ENCODE results near the gene SLC9B2. TPM values are rescaled to one million over a fixed set of nuclear protein-coding genes. Genes with fewer than 3 reads are reported as not detected.

SLC9B2 gene
- total and polyA plus RNA-seq, 7 donors: 2.7 to 8.6 (median 4.2) TPM

GRCh38 chr4:103100691-103101090 lies 24.1 kb upstream of the SLC9B2 start:
- WGBS, 3 donors: 56 to 65% (median 56%) methylated on average over 5 of the region's 5 CpGs
- no peak for ATAC-seq
- Histone ChIP-seq H3K9me3 (no peaks in the 10 kb centered on the region), H3K4me3 (no peak overlapping the region), H3K27me3 (ENCODE audit: insufficient read depth in 3 of 3, low read length in 2 of 3) (no peaks in the 10 kb centered on the region), H3K27ac (no peak overlapping the region), H3K36me3 (ENCODE audit: insufficient read depth in 1 of 2, low read depth in 1 of 2) (peaks cover 0 to 3% of the 10 kb centered on the region in 2 donors), H3K4me1 (peaks cover 15% of the 10 kb centered on the region)
- TF ChIP-seq CTCF (IDR thresholded peaks at IDR 0.05): no peak
- DNase-seq: no peak
- intact Hi-C loops (cut with DNase I): loop anchor here (5.0 kb wide), 2 partner anchors 478 to 653 kb away; no protein-coding TSS in a partner anchor

- Histone ChIP-seq H3K27me3 (ENCODE audit: insufficient read depth in 3 of 3, low read length in 2 of 3) (no peaks in the 10 kb centered on the region), H3K4me1 (peaks cover 15% of the 10 kb centered on the region), H3K27ac (peak within 1 kb of the TSS; percentile 71), H3K36me3 (ENCODE audit: insufficient read depth in 1 of 2, low read depth in 1 of 2) (peaks cover 0 to 10% of the 10 kb centered on the region in 2 donors), H3K4me3 (peak within 1 kb of the TSS; percentile 75), H3K9me3 (no peaks in the 10 kb centered on the region)
- WGBS, 3 donors: 6 to 13% (median 9%) methylated on average over 11 of the region's 11 CpGs
- intact Hi-C loops (cut with DNase I): loop anchor here (5.0 to 10.0 kb wide), 7 partner anchors 53 to 668 kb away; partner anchors contain the start of genes CISD2 (in 1 of the 2) and NFKB1 (in 1 of the 2)
- ATAC-seq: peak; percentile 92 to 99 (median 96)
- peak in 1 of 2 donors; percentile 59 for DNase-seq
- TF ChIP-seq CTCF (IDR thresholded peaks at IDR 0.05): peak; percentile 84
Measured at GRCh38 chr4:103099691-103100392, 23.3 kb upstream of the SLC9B2 start, which contains the start of gene BDH2. Gene BDH2, minus strand, starts transcription at chr4:103099834. Its CDS starts 3,580 bp downstream, at chr4:103096254.

GRCh38 chr4:103098756-103099440 lies 22.3 kb upstream of the SLC9B2 start:
- Histone ChIP-seq H3K36me3 (ENCODE audit: insufficient read depth in 1 of 2, low read depth in 1 of 2) (peaks cover 0 to 19% of the 10 kb centered on the region in 2 donors), H3K4me1 (peaks cover 15% of the 10 kb centered on the region), H3K27ac (peak overlapping the region; percentile 71), H3K4me3 (peak overlapping the region; percentile 75), H3K27me3 (ENCODE audit: insufficient read depth in 3 of 3, low read length in 2 of 3) (no peaks in the 10 kb centered on the region), H3K9me3 (no peaks in the 10 kb centered on the region)
- TF ChIP-seq CTCF (IDR thresholded peaks at IDR 0.05): no peak
- no peak for DNase-seq
- WGBS, 3 donors: 6 to 7% (median 7%) methylated on average over 4 of the region's 4 CpGs
- intact Hi-C loops (cut with DNase I): loop anchor here (5.0 to 10.0 kb wide), 7 partner anchors 52 to 667 kb away; partner anchors contain the start of genes CISD2 (in 1 of the 2) and NFKB1 (in 1 of the 2)
- peak in 2 of 4 donors; percentile 19 to 51 for ATAC-seq

- no peak overlapping the region for H3K27ac ChIP-seq
- no peaks in the 10 kb centered on the region for H3K27me3 ChIP-seq (ENCODE audit: insufficient read depth in 3 of 3, low read length in 2 of 3)
- H3K4me3 ChIP-seq: peak overlapping the region; percentile 75
- DNase-seq (peak in 1 of 2 donors; percentile 42), ATAC-seq (peak; percentile 18 to 32 (median 25))
- H3K9me3 ChIP-seq: no peaks in the 10 kb centered on the region
- H3K36me3 ChIP-seq (ENCODE audit: insufficient read depth in 1 of 2, low read depth in 1 of 2): peaks cover 0 to 21% of the 10 kb centered on the region in 2 donors
- intact Hi-C loops (cut with DNase I): loop anchor here (5.0 to 10.0 kb wide), 7 partner anchors 51 to 666 kb away; partner anchors contain the start of genes CISD2 (in 1 of the 2) and NFKB1 (in 1 of the 2)
- WGBS, 3 donors: 23 to 48% (median 30%) methylated on average over 10 of the region's 10 CpGs
- peaks cover 15% of the 10 kb centered on the region for H3K4me1 ChIP-seq
- no peak for TF ChIP-seq CTCF (IDR thresholded peaks at IDR 0.05)
Measured at GRCh38 chr4:103098341-103098740, 21.8 kb upstream of the SLC9B2 start.

All from psoas muscle (tissue), 8 donors.